ENCODE measurements around the gene DHX32.

The DHX32 gene

GRCh38 chr10:125801574-125801973 is 79.5 kb downstream of the DHX32 start:
- no peak for DNase-seq

DNA sequence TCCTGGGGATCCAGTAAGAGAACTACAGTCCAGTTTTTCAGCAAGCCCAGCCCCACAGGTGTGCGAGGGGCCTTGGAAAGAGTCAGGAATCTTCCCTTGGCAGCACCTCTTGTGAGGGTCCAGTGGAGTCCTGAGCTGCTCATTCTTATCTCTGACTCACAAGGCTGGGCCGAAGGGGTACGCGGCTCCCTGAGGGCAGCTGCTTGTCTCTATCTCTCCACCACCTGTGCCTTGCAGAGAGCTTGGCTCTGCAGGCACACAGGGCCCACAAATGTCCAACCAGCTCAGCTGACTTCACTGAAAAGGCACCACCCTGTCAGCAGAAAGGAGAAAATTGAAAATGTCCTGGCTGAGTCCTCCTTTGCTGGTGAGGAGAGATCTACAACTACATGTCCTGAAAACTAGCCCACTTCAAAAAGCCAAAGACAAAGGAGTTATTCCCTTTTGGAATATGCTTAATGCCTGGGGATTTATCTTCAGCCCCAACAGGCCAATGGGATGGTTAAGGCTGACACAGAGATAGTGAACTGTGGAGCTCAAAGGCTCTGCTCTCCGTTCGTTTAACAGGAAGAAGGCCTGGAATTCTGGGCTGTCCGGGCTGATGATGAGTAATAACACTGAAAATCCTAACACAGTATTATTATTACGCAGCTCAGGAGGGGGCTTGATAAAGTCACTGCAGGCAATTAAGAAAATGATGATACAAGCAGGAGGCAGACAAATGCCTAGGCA is 81.5 kb downstream of the DHX32 start:
- no peak for DNase-seq

DNA sequence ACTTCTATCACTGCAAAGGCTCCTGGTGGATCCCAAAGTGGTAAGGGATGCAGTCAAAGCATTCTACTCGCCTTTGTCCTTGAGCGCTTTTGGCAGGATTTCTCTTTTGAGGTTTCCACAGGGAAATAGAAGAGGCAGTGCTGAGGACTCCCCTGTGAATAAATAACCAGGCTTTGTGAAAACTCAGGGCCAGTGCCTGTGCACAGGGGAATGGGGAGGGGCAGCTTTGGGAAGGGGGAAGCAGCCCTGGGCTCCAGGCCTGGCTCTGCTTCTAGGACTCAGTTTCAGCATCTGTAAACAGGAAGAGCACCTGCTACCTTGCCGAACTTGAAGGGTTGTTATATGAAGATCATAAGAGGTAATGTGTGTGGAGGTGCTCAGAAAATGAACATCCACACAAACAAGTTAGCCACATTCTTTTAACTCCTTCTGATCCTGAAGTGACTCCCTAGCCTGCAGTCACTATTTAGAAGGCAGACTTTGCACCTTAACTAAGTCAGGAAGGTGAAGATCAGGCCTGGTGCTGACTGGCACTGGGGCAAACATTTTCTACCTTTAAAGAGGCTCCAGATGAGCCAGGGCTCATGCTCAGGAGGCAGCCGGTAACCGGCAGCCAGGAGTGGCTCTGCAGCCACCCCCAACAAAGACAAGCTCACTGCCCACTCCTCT is 83.0 kb downstream of the DHX32 start:
- DNase-seq: no peak

DNA sequence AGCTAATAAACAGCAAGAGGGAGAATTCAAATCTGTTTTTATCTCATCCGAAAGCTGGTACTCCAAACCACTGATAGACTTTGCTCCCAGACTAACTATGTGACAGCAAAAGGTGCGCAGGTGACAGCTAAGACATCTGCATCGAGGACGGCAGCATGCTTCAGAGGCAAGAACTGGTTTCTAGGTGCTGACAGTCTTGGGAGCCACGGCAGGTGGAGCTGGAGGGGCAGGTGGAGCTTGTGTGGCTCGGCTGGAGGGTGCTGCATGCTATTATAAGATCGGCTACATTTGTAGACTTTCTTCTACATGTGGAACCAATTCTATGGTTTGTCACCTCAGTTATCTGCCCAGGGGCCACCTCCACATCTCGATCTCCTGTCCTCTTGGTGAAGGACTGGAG is 83.7 kb downstream of the DHX32 start:
- DNase-seq: no peak

- DNase-seq: no peak
These were observed 85.4 kb downstream of the DHX32 start for GRCh38 chr10:125795637-125796190.

GRCh38 chr10:125795128-125795527 is 86.0 kb downstream of the DHX32 start:
- no peak for DNase-seq

GRCh38 chr10:125792342-125793300 is 88.5 kb downstream of the DHX32 start:
- DNase-seq: no peak

GRCh38 chr10:125788156-125789034 is 92.7 kb downstream of the DHX32 start:
- no peak for DNase-seq
